CD4-positive, alpha-beta T cell treated with Interferon gamma for 1 hour (primary cell): ENCODE measurements around the gene LPAR2.
A peak's percentile ranks its signal among the peaks of the same experiment; 100 is the strongest.

Experiments used
- DNase-seq: peaks from one replicate; pipeline ENCODE4 v3.0.0-alpha.2; 2020

The LPAR2 gene

DNA sequence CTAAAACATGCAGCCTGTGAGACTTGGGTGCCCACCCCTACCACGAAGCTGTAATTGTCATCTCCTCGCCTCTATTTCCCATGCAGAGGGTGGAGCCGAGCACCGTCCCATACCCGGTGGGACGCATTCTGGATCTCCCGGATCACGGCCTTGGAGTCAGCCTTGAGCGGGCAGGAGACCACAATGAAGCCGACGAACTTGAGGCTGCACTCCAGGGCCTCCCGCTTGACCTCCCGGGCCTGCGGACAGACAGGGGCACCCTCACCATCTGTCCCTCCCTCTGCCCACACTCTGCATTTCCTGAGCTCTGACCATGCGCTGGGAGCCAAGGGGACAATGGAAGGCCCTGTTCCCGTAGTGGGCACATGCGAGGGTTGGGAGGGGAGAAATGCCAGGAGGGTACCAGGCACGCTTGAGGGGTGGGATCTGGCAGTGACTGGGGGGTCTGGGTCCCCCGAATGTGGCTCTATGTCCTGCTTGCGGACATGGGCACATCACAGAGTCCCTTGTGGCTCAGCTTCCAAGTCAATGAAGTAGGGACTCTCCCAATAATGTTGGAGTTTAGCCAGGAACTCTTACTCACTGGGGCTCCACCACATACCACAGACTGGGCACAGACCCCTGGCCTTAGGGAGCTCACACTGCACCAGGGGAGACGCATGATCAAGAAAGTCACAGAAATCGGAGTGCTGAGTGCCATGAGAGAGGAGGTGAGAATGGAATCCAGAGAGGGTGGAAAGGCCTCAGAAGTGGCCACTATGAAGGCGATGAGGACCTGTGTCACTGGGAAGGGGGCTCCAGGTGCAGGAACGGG, 24.7 kb upstream of the LPAR2 start:
- DNase-seq: no peak

DNA sequence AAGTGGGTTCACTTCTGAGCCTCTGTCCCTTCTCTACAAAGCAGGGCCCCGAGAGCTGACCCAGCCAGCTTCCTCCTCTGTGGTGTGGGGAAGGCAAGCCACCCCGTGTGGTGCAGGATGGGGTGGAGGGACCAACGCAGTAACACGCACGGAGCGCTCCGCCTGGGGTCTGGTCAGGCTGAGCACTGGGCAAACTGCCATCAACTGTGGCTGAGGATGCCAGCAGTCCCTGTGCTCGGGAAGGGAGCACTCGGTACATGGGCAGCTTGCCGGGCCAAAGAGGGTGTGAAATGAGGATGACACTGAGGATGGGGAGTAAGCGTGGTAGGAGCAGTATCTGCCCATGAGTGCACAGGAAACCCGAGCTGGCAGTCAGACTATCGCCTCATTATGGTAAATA, 23.1 kb upstream of the LPAR2 start:
- no peak for DNase-seq

DNA sequence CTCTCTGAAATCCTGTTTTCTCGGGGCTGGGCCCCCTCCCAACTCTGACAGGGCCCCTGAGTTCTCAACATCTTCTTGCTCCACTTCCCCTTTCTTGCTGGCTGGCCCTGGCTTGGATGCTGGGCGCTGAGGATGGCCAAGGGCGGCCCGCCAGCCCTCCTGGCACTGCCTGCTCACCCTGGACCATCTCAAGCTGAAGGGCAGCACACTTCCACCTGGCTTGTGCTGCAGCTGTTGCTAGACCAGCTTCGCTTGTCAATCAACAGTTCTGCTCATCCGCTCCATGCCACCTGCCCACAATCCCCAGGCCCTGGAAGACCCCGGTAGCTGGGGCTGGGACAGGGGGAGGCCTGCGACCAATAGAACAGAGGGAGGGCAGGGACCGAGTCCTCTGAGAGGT, 22.3 kb upstream of the LPAR2 start:
- no peak for DNase-seq

DNA sequence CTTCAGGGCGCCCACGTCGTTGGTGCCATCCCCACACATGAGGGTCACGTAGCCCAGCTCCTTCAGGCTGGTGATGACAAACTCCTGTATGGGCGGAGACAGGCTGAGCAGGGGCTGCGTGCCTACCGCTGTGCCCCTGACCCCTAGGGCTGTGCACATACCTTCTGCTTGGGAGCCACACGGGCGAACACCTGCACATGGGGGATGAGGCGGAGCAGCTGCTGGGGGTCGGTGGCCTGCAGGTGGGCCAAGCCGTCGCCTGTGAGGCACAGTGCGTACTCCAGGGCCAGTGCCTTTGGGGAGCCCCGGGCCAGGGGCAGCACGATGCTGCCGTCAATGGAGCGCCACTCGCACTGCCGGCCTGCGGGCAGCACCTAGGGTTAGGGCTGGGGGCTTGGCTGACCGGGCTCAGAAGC, 21.6 kb upstream of the LPAR2 start:
- no peak for DNase-seq

DNA sequence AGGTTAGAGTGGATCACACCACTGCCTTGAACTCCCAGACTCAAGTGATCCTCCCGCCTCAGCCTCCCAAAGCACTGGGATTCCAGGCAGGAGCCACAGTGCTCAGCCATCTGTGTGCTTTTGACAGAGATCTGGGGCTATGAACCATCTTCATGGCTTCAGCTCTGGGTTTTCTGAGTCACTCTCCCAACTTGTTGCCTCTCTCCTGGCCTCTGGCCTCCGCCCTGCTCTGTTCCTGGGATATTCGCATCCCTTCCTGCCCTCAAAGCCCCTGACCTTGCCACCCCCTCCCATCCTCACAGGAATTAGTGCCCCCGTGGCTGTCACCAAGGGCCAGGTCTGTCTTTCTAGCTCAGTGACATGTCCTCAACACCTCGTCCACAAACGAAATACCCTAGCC, 21.1 kb upstream of the LPAR2 start:
- no peak for DNase-seq

DNA sequence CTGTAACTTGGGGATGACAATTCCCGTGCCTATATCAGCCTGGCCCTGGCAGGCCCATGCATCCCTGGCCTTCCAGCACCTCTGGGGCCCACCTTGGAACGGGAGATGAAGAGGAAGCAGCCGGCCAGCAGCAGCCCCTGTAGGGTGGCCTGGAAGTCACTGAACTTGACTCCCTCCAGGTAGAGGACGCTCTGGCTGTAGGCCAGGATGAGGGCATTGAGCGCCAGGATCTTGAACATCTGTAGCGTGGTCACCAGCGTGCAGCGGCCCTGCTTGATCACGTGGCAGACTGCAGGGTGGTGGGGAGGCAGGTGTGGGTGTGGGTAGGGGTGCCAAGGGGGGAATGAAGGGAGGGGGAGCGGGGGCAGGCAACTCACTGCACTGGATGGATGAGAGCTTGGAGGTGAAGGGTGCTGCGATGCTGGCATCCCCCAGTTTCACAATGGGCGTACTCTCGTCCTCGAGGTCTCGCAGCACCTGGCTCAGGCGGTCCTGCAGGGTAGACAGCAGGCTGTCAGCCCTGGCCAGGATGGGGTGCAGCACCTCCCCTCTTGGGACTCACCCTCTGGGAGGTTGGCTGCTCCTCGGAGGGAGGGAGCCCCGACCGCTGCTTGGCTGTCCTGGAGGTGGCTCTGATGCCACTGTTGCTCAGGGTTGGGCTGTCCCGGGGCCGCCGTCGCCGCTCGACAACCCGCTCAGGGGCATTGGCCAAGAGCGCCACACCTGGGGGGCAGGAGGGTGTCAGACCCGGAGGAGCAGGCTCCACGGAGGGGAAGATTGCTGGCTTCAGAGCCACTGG, 19.2 kb upstream of the LPAR2 start:
- no peak for DNase-seq

DNA sequence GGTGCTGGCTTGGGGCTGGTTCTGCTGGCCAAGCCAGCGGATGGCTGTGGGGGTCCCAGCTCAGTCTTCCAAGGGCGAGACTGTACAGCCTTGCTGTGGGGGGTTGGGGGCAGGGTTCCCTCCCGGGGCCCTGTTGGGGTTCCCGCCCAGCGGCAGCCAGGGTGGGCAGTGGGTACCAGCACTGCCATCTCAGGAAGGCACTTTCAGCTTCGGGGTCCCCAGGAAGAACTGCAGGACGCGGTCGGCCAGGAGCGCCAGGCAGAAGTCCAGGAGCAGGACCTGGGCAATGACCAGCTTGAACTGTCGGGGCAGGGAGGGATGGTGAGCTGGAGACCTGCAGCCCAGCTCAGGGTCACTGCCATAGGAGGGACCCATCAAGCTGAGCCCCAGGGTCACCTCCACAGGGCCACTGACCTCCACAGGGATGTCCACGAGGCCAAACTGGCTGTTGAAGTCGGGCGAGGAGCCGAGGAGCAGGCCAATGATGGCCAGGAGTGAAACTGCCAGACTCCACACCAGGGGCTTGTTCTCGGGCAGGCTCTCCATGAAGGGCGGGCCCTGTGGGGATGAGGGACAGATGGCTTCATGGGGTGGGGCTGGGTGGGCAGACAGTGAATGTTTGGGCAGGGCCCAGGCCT, 17.3 kb upstream of the LPAR2 start:
- DNase-seq: no peak

DNA sequence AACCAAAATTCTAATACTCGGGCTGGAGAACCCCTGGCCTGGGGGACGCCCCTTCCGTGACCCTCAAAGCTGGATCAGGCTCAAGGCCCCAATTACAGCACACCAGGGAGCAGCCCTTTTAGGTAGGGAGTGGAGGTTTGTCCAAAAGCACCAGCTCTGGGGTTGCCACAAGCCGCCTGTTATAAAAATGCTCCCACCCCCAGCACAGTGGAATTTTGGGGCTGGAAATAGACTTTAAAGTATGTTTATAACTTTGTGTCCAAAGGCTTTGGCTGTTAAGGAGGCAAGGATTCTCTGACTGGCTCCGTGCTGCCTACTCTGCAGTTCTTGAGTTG, 16.0 kb upstream of the LPAR2 start:
- DNase-seq: no peak

DNA sequence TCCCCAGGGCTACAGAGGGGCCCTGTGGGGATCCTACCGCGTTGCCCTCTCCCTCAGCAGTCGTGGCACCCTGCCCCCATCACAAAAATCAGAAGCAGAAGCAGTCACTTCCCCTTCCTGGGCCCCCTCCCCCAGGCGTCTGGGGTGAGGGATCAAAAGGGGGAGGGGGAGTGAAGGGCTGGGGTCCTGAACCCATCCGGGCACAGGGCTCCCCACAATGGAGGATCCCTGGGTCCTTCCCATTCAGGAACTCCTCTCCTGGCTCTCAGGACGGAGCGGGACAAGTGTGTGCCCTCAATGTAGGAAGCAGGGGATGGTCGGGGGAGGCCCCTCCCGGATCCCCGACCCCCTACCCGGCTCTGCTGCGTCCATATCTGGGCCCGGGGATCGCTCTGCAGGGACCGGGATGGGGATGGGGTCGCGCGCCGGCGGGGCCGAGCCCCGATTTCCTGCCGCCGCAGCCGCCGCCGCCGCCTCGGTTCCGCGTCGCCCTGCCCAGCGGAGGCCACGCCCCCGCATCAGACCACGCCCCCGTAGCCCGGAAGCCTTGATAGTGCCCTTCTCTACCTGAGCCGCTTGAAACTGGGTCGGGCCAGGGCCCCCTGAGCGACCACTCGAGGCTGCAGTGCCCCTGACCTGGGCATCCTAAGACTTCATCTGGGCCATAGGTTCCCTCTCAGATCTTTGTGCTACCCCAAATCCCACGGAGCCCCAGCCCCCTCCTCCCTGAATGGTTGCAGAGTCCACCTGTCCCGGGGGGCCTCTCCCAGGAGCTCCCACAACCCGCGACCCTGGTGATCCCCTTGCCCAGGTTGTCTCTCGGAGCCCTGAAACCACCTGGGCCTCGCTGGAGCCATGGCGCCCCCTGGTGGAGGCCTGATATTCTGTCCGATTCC, 15.4 kb upstream of the LPAR2 start, which contains the start of gene GMIP:
Gene GMIP (minus strand): TSS at position 500 of the 896 bp plus-strand sequence. CDS start 128 bp downstream, at position 372.
- peak; percentile 84 for DNase-seq

DNA sequence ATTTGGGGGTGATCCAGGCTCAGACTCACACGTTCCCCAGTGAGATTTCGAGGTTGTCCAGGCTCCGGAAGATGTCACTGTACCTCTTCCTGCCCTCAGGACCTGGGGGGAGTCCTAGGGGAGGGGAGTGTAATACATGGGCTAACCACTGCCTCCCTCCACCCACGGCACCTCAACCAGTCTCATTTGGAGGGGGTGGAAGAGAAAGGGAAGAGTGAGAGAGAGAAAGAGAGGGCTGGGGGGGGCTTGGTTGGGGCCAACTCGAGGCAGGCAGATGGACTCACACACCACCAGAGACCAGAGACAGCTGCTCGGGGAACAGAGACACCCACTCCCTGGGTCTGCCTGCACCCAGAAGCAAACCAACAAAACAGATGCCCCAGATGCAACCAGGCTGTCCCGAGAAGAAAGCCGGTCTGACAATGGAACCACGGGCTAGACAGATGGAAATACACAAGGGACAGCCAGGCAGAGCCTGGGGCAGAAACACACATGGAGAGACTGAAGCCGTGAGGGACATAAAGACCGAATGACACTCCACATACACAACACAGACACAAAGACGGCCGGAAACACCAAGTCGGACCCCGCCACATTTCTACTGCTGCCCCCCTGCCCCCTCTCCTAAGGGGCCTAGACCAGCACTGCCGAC, 14.6 kb upstream of the LPAR2 start:
- peak; percentile 58 for DNase-seq

DNA sequence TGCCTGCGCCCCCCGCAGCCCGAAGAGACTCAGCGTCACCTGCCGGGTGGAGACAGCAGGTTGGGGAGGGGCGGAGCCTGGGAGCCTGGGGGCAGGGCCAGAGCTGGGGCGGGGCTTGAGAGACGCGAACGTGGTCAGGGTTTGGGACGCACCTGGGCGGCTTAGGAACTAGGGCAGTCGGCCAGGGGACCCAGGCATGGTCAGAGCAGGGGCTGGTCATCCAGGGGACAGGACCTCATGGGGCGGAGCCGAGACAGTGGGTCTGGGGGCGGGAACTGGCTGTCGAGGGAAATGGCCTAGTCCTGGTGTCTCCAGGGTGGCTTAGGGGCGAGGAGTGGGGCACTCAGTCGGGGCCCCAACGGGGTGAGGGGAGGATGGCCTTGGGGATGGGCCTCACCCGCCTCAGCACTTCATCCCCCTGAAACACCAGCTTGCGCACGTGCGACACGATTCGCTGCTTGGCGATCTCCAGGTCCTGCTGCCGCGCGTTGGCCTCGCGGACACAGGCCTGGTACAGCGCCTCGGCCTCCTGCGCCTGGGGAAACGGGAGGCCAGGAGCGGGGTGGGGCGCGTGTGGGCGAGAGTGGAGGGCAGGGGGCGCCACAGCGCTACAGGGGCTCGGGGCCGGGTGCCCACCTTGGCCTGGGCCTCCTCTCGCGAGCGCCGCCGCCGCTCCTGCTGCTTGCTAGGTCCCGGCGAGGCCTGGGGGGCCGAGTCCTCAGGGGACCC, 9.7 kb upstream of the LPAR2 start:
- no peak for DNase-seq

DNA sequence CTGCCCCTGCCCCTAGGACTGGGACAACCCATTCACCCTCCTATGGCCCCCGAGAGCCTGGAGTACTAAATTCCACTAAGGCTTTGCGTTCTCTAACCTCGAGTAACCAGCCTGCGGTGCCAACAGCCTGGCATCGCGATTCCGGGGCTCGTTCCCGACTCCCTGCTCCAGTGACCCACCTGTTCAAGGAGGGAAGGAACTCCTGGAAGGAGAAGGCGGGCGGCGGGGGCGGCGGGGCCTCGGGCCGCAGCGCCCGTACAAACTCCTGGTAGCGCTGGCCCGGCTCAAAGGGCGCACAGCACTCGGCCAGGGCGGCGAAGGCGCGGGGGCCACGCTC, 9.1 kb upstream of the LPAR2 start:
- DNase-seq: no peak

DNA sequence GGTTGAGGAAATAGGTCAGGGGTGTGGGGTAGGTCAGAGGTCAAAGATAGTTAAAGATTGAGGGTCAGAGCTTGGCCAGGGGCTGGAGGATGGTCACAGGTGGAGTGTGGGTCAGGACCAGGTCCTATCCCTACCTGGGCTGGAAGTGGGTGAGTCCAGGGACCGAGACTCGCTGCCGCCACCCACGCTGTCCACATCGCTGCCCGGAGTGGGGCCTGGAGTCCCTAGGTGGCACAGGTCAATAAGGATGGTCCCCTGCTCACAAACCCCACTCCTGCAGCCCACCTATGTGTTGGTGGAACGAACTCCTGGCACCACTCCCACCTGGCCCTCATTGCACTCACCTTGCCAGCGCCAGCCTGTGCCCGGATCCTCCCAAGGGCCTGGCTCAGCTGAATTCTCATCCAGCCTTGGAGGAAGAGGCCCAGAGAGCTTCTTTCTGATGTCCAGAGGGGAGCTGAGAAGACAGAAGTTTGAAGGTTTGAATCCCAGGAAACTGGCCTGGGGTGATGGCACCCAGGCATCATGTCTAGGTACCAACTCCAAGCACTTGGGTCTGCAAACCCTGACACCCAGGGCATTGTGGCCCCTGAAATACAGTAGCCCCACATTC, 8.7 kb upstream of the LPAR2 start:
- no peak for DNase-seq

DNA sequence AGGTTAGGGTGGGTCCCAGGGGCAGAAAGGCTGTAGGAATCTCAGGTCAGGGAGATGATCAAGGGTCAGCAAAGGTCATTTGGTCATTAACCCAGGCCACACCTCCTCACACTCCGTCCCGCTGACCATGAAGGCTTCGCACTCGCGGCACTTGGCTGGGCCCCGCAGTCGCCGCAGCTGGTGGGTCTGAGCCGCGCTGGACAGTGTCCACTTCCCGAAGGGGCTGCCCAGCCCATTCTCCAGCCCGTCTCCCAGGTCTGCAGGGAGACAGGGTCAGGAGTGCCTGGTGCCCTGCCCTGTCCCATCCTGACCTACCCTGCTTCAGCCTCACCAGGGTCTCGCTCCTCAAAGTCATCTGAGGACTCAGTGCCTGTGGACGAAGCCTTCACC, 7.3 kb upstream of the LPAR2 start:
- DNase-seq: no peak

DNA sequence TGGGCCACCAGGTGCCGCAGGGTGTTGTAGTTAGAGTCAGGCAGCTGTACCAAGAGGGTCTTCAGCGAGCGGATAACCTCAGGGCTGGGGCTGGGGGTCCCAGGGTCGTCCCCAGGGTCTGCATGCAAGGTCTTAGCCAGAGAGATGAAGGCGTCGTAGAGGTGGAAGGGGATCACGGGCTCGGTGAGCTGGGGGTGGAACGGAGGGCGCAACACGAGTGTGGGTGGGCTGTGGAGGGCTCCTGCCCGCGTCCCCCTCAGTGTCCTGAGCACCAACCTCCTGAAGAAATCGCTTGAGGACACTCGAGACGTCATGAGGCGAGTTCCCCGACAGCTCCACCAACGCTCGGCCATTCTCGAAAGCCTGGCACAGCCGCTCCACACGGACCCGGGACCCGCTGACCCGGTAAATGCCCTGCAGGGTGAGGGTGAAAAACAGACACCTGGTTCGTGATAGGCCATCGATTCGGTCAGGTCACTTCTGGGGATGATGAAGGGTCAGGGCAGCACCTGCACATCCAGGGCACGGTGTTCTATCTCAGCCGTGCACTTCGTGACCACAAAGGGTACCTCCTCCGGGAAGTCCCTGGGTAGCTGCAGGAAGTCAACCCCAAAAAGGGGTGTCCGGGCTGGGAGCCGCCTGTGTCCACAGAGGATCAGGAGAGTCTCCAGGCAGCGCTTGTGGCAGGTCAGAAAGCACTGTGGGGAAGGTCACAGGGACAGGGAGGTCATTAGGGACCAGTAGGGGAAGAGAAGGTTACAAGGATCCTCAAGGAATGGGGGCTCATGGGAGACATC, 6.7 kb upstream of the LPAR2 start:
- DNase-seq: no peak

DNA sequence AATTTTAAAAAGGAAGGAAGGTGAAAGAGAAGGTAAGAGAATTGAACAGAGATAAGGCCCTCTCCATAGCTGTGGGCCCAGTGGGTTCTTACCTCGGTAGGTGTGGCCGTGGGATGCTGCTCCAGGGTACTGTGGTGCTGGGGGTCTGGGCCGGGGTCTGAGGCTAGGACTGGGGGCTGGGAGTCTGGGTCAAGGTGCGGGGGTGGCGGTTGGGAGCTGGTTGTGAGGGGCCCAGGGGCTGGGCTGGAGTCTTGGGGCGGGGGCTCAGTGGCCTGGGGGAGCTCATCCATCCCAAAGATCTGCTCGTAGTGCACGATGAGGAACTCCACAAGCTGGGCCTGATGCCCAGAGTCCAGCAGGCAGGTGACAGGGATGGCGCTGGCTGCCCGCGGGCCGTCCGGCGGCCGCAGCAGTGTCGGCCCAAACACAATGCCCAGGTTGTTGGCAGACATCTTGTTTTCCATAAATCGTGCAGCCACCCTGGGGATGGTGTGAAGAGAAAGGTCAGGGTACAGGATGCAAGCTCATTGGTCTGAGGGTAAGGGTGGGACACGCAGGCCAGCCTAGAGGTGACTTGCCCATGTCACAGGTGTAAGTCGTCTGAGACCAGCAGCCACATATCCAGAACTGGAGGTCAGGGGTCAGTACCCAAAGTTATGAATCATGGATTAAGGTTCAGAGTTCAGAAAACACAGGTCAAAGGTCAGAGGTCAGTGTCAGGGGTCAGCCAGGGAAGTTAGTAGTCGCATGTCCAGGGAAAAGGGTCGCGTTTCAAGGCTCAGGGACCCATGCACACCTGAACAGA, 5.9 kb upstream of the LPAR2 start:
- no peak for DNase-seq

DNA sequence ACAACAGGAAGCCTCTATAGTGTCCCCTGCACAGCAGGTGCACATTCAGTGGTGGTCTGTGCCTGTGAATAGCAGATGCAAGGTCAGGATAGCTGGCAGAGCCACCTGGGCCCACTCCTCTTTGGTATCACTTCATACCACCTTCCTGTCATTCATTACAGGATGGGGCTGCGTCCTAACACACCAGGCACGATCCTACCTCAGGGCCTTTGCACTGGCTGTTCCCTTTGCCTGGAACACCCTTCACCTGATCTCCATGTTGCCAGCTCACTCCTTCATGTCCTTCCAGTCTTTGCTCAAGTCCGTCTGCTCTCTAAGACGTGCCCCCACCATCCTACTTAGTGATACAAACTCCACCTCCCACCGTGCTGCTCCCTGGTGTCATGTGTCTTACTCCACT, 4.6 kb upstream of the LPAR2 start:
- no peak for DNase-seq

DNA sequence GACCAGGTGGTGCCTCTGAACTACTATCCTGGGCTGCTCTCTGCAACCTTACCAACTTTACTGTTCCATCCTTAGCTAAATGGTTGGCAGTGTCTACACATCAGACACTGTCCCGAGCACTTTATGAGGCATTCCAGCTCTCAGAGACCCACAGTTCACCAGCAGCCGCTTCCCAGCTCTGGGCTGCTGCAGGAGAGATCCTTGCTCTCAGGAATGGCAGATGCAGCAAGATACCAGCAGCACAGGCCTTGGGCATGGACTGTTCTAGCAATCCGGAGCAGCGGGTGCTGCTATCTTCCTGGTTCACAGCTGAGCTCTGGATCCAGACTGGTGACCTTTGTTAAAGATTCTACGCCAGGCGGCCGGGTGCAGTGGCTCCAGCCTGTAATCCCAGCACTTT, 3.3 kb upstream of the LPAR2 start:
- no peak for DNase-seq

DNA sequence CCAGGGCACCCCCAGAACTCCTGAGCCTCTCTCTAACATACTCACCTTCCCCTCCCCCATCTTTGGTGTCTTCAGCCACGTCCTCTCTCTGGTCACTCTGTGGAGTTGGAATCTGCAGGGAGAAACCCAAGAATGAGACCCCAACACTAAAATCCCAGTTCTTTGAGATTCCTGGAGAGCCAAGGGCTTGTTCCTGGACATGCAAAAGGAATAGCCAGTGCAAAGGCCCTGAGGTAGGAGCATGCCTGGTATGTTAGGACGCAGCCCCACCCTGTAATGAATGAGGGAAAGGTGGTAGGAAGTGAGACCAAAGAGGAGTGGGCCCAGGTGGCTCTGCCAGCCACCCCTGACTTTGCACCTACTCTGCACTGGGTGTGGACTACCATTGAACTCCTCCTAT, 2.4 kb upstream of the LPAR2 start:
- no peak for DNase-seq

DNA sequence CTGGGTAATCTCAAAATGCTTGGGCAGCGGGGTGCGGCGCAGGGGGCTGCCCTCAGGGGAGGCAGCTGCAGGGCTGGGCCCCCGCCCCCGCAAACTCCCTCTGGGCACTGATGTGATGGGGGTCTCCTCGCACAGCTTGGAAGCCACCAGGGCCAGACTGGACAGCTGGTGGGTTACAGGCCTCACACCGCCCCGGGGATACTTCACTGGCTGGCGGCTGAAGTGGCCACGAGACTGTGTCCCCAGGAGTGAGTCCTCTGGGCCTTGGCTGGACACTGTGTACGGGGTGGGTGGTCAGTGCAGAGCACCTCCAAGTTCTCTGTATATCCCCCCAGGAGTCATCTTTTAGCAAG, 2.0 kb upstream of the LPAR2 start:
- no peak for DNase-seq
